Activated CD8-positive, alpha-beta memory T cell treated with anti-CD3 and anti-CD28 coated beads, Interleukin-2, amount 50 U/mL, for 24 hours (primary cell): ENCODE measurements around the gene BFSP2.
"Not testable (repeated sequence)": the region's sequence is repeated elsewhere in the genome, so short reads cannot be mapped to it uniquely, and the experiment has no call there.

ENCODE experiments used
- DNase-seq: peaks from one replicate; pipeline ENCODE4 v3.0.0-alpha.2; 2020; ENCODE audit errors: extremely low read depth

BFSP2 gene

GRCh38 chr3:133479895-133480669 is 80.2 kb downstream of the BFSP2 start:
- no peak for DNase-seq

DNA sequence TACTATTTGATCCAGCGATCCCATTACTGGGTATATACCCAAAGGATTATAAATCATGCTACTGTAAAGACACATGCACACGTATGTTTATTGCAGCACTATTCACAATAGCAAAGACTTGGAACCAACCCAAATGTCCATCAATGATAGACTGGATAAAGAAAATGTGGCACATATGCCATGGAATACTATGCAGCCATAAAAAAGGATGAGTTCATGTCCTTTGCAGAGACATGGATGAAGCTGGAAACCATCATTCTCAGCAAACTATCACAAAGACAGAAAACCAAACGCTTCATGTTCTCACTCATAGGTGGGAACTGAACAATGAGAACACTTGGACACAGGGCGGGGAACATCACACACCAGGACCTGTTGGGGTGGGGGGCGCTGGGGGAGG is 82.6 kb downstream of the BFSP2 start:
- DNase-seq, result not testable (repeated sequence)

DNA sequence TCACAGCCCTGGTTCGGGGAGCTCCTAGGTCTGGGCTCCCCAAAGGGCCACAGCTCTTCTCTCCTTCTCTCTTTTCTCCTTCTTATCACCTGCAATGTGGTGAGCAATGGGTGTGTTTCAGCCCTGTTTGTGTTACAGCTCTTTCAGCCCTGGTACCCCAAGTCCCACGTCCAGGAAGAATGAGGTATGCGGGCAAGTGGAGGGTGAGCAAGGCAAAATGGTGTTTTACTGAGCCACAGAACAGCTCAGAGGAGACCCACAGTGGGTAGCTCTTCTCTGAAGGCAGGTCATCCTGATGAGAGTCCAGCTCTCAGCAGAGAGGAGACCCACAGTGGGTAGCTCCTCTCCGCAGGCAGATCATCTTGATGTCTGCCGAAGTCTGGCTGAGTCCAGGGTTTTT is 86.8 kb downstream of the BFSP2 start:
- DNase-seq, result no peak

DNA sequence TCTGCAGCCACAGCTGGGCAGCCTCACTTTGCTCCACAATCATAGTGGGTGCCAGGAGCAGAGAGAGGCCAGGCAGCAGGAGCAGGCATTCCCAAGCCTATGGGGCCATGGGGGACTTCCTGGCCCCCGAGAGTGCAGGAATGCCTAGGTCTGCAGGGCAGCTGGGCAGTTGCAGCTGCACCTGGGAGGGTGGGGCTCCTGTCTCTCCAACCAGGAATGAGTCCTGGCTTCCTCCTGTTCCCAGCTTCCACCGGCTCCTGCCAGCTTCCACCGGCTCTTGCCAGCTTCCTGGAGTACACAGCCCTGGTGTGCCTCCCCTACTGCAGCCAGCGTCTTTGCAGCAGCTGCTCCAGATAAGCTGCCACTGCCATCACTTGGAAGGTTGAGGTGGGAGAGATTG is 87.3 kb downstream of the BFSP2 start:
- DNase-seq, result no peak

DNA sequence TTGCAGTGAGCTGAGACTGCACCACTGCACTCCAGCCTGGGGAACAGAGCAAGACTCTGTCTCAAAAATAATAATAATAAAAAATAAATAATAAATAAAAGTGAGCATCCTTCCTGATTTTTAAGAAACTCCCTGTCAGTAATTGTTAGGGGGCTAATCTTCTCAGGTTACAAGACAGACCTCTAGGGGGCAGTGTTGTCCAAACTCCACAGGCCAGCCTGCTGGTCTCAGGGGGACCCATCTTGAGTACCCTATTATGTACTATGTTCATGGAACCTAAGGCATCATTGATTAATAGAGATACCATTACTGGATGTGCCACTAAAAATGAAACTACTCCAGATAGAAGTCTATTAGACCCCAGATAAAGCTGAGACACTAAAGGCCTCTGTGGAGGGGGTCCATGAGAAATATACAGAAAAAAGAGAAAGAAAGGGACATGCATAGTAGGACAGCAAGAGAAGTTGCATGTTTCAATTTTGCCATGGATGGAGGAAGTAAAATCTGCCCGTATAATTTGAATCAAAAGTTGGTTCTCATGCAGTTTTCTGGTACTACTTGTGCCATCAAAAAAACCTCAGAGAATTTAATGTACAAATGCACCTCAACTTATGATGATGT is 88.2 kb downstream of the BFSP2 start:
- no peak for DNase-seq

GRCh38 chr3:133488785-133489367 is 89.0 kb downstream of the BFSP2 start:
- DNase-seq, result no peak

DNA sequence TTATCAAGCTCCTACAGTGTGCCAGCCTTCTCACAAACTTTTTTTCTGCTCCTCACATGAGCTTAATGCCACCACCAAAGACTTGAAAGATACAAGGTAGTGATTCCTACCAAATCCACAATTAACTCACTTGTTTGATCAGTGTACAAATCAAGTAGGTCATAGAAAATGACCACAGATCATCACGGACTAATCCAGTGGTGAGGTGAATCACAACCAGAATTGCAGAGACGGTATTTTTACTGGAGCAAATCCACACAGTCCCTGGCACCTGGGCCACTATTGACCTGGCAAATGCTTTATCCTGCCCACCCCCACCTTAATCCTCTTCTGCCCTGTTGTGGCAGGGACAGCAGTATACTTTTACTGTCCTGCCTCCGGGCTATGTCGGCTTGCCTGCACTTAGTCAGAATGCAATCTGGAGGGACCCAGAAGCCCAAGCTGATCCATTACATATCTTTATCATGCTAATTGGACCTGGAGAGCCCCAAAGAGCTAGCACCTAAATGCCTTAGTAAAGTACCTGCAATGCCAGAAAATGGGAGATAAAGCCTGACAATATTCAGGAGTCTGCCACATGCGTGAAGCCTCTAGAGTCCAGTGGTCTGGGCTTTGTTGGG is 89.7 kb downstream of the BFSP2 start:
- no peak for DNase-seq

GRCh38 chr3:133490468-133491351 is 90.9 kb downstream of the BFSP2 start:
- peak; percentile 34 for DNase-seq

DNA sequence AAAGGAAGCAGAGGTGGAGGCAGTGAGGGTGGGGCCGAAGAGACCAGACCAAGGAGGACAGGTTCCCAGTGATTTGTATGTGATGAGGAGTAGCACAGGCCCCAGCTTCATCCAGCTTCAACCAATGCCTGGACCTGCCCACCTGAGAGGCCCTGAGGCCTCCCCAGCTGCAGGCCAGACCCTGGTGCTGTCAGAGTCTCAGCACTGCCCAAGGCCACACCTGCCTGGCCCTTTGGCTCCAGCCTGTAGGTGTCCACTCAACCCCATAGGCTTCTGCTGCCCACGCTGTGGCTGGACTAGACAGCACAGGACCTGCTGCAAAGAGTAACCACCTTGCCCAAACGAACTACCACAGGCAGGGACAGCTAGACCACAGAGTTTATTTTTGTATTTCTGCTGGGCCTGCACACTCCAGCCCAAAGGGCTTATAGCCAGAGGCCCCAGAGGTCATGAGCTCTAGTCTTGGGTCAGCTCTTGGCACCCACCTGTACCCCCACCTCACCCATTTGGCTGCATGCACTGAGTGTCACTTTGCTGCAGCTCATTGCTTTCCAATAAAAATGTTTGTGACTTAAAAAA is 91.7 kb downstream of the BFSP2 start:
- no peak for DNase-seq

GRCh38 chr3:133492159-133492741 is 92.4 kb downstream of the BFSP2 start:
- DNase-seq, result no peak

DNA sequence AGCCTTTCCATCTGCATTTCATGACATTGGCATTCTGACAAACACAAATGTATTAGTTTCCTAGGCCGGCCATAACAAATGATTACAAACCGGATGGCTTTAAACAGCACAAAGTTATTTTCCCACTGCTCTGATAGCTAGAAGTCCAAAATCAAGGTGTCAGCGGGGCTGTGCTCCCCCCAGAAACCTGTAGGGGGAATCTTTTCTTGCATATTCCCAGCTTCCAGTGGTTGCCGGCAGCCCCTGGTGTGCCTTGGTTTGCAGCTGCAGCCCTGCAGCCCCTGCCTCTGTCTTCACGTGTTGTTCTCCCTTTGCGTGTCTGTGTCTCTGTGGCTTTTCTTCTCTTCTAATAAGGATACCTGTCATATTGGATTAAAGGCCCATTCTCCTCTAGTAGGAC is 94.6 kb downstream of the BFSP2 start:
- DNase-seq, result no peak

GRCh38 chr3:133502542-133502941 is 102.7 kb downstream of the BFSP2 start:
- not testable (repeated sequence) for DNase-seq

DNA sequence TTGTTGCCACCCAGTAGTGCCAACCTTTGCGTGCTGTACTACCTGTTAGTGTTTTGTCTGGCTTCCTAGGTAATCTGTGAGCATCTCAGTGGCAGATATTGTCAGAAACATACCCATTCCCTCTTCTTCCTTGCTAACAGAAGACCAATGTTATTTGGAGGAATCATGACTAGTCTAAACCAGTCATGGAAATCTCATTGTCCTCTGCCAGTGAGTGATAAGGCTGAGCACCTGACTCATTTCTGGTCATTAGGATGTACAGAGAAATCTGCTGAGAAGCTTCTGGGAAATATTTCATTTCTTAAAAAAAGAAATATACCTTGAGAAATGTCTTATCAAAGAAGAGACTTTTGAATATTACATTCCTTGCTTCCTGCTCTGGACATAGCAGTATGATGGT is 103.6 kb downstream of the BFSP2 start:
- no peak for DNase-seq

GRCh38 chr3:133504736-133505135 is 104.9 kb downstream of the BFSP2 start:
- no peak for DNase-seq

DNA sequence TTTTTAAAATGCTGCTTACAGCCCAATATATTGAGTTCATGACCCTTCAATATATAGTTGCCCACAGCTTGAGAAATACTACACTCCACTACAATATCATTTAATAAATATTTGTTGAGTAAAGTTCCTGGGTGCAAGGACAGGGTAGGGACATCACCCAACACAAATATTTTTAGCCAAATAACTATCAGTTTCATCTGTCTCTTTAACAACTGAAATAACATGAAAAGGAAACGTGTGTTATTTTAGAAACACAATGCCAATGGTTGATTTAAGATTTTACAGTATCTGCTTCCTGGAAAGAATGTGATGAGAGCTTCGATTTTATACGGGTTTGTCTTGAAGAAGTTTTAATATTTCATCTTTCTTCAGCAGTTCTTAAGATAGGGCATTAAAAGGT is 106.0 kb downstream of the BFSP2 start:
- DNase-seq, result no peak

GRCh38 chr3:133506215-133506901 is 106.5 kb downstream of the BFSP2 start:
- DNase-seq, result no peak

DNA sequence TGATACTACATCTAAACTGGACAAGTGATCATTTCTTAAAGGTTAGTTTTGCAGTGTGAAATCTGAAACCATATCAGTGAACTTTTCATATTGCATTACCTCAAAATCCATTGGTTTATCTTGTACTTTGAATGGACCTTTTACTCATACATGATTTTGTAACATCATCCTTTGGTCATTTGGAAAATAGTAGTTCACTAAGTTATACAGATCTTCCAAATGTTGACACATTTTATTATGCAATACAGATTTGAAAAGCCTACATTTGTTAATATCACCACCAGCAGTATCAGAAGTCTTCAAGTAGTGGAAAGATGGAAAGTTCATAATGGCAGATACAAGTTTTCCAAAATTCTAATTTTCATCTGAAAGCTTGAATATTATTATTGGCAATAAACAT is 109.6 kb downstream of the BFSP2 start:
- DNase-seq, result no peak

- no peak for DNase-seq
Measured at GRCh38 chr3:133512416-133513089, 112.7 kb downstream of the BFSP2 start.

DNA sequence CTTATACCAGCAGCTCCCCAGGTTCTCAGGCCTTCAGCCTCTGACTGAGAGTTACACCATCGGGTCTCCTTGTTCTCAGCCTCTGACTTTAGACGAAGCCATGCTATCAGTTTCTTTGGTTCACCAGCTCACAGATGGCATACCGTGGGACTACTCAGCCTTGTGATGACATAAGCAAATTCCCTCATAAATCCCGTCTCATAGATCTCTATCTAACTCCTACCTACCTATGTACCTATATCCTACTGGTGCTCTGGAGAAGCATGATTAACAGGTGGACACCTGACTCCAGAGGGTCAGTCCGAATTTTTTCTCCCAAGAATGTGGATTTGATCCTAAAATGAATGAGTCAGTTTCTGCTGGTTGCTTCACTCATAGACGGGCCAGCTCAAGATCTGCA is 114.6 kb downstream of the BFSP2 start:
- no peak for DNase-seq

- no peak for DNase-seq
Measured at GRCh38 chr3:133515127-133515526, 115.3 kb downstream of the BFSP2 start.
